Endodermal cell (in vitro differentiated cells): Measurements from ENCODE around the gene IAH1. TPM values are rescaled to one million over a fixed set of nuclear protein-coding genes. Genes with fewer than 3 reads are reported as not detected.

Source experiments
- DNase-seq: peaks from one replicate; pipeline ENCODE4 v3.0.0-alpha.2; 2017
- H3K27ac ChIP-seq: 2 replicates; pipeline ENCODE4 v1.5.1; 2013; ENCODE audit warnings: mild to moderate bottlenecking, low read depth, low read length, moderate library complexity
- H3K27me3 ChIP-seq: 2 replicates; pipeline ENCODE4 v1.6.1; 2013; ENCODE audit warnings: mild to moderate bottlenecking, low read length, moderate library complexity; ENCODE audit not compliant: insufficient read depth, control insufficient read depth, poor library complexity, severe bottlenecking
- H3K36me3 ChIP-seq: 2 replicates; pipeline ENCODE4 v1.7.0; 2013; ENCODE audit warnings: mild to moderate bottlenecking, low read length, moderate library complexity; ENCODE audit not compliant: control insufficient read depth, insufficient read depth
- H3K4me1 ChIP-seq: one replicate; pipeline ENCODE4 v1.7.0; 2013; ENCODE audit warnings: low read length; ENCODE audit not compliant: control insufficient read depth, insufficient read depth
- H3K4me3 ChIP-seq: 2 replicates; pipeline ENCODE4 v1.5.1; 2013; ENCODE audit warnings: mild to moderate bottlenecking, low read length, moderate library complexity
- H3K9ac ChIP-seq: 2 replicates; pipeline ENCODE4 v1.6.1; 2013; ENCODE audit warnings: mild to moderate bottlenecking, low read length, moderate library complexity; ENCODE audit not compliant: poor library complexity, severe bottlenecking; ENCODE audit errors: extremely low read depth
- H3K9me3 ChIP-seq: 2 replicates; pipeline ENCODE4 v1.6.1; 2013; ENCODE audit warnings: mild to moderate bottlenecking, low read length, moderate library complexity; ENCODE audit not compliant: control insufficient read depth
- H3K27ac Mint-ChIP-seq: 2 replicates; pipeline ENCODE4 v1.8.0; 2020; ENCODE audit warnings: mixed read lengths
- H3K27me3 Mint-ChIP-seq: 2 replicates; pipeline ENCODE4 v1.8.0; 2021; ENCODE audit warnings: mild to moderate bottlenecking, mixed read lengths; ENCODE audit not compliant: insufficient read depth
- H3K36me3 Mint-ChIP-seq: 2 replicates; pipeline ENCODE4 v1.8.0; 2020; ENCODE audit warnings: low read depth, mixed read lengths
- H3K4me1 Mint-ChIP-seq: 2 replicates; pipeline ENCODE4 v1.8.0; 2020; ENCODE audit warnings: mixed read lengths
- H3K4me3 Mint-ChIP-seq: 2 replicates; pipeline ENCODE4 v1.8.0; 2020; ENCODE audit warnings: mild to moderate bottlenecking, moderate library complexity, mixed read lengths
- H3K9me3 Mint-ChIP-seq: 2 replicates; pipeline ENCODE4 v1.8.0; 2020; ENCODE audit warnings: mild to moderate bottlenecking, mixed read lengths
- CTCF ChIP-seq: fragments of 200-600 bp; sonication (generic); conservative IDR thresholded peaks from 2 replicates; pipeline ENCODE4 v1.5.0; 2021; ENCODE audit warnings: antibody characterized with exemption, mild to moderate bottlenecking
- WGBS, 2 experiments: methylation state at CpG; one replicate each; pipeline versions ENCODE4 v1.1.5 to v1.1.7; 2013; ENCODE audit warnings: missing lambda C conversion rate in 2 of 2, mixed read lengths in 1 of 2; ENCODE audit not compliant: insufficient coverage in 1 of 2, insufficient read length in 1 of 2; 5-methylcytosine and 5-hydroxymethylcytosine counted together
- total RNA-seq, 2 donors: library from RNA; stranded (reverse); fragmentation: NEBNext Ultra II Directional in 1 of 2; extraction: Animal tissue kit (Norgen Biotek cat#: 25700) in 1 of 2; gene quantifications; 2 replicates in 1 of 2; 3 replicates in 1 of 2; pipeline ENCODE4 v1.2.1, GENCODE V29; 2021

Gene IAH1
- total RNA-seq, 2 donors from 2014 or later, result 33.6 to 50.6 TPM

GRCh38 chr2:9478526-9478925 is 4.2 kb downstream of the IAH1 start:
- WGBS, 2 experiments, result 91 to 100% methylated on average over 2 to 3 of the region's 3 CpGs
- Histone ChIP-seq H3K27ac (no peak overlapping the region), H3K4me3 (no peak overlapping the region), H3K4me1 (no peaks in the 10 kb centered on the region), H3K9ac (no peak overlapping the region), H3K36me3 (peaks cover 43% of the 10 kb centered on the region), H3K27me3 (no peaks in the 10 kb centered on the region), H3K9me3 (peaks cover 16% of the 10 kb centered on the region)
- Mint-ChIP-seq H3K4me1 (peaks cover 15% of the 10 kb centered on the region), H3K9me3 (peaks cover 15% of the 10 kb centered on the region), H3K27me3 (no peaks in the 10 kb centered on the region), H3K36me3 (peaks cover 53% of the 10 kb centered on the region), H3K4me3 (no peak overlapping the region), H3K27ac (peak overlapping the region; percentile 24)
- no peak for DNase-seq
- no peak for TF ChIP-seq CTCF

DNA sequence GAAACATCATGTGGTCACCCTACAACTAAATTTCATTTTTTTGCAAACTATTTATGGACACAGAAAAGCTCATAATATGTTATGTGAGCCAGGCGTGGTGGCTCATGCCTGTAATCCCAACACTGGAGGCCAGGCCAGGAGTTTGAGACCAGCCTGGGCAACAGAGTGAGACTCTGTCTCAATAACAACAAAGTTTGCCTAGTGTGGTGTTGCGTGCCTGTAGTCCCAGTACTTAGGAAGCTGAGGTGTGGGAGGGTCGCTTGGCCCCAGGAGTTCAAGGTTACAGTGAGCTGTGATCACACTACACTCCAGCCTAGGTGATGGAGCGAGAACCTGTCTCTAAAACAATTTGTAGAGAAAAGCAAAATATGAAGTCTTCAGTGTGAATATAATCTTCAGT is 5.8 kb downstream of the IAH1 start:
- DNase-seq, result no peak
- peaks cover 15% of the 10 kb centered on the region for H3K4me1 Mint-ChIP-seq
- no peaks in the 10 kb centered on the region for H3K27me3 Mint-ChIP-seq
- peaks cover 15% of the 10 kb centered on the region for H3K9me3 Mint-ChIP-seq
- H3K36me3 Mint-ChIP-seq, result peaks cover 69% of the 10 kb centered on the region
- Histone ChIP-seq H3K27me3 (no peaks in the 10 kb centered on the region), H3K4me3 (no peak overlapping the region), H3K36me3 (peaks cover 59% of the 10 kb centered on the region), H3K27ac (no peak overlapping the region), H3K4me1 (no peaks in the 10 kb centered on the region), H3K9me3 (peaks cover 16% of the 10 kb centered on the region), H3K9ac (no peak overlapping the region)
- no peak for TF ChIP-seq CTCF
- WGBS, 2 experiments, result 95 to 100% methylated on average over 3 to 4 of the region's 4 CpGs
- no peak overlapping the region for H3K4me3 Mint-ChIP-seq
- H3K27ac Mint-ChIP-seq, result no peak overlapping the region

GRCh38 chr2:9483107-9483506 is 8.8 kb downstream of the IAH1 start:
- H3K9me3 Mint-ChIP-seq, result no peaks in the 10 kb centered on the region
- no peaks in the 10 kb centered on the region for H3K27me3 ChIP-seq
- H3K27ac ChIP-seq, result no peak overlapping the region
- H3K4me1 Mint-ChIP-seq, result peaks cover 4% of the 10 kb centered on the region
- H3K27me3 Mint-ChIP-seq, result no peaks in the 10 kb centered on the region
- peaks cover 84% of the 10 kb centered on the region for H3K36me3 Mint-ChIP-seq
- no peak for DNase-seq
- no peaks in the 10 kb centered on the region for H3K4me1 ChIP-seq
- no peak for TF ChIP-seq CTCF
- no peak overlapping the region for H3K4me3 Mint-ChIP-seq
- H3K27ac Mint-ChIP-seq, result no peak overlapping the region
- H3K9ac ChIP-seq, result no peak overlapping the region
- H3K36me3 ChIP-seq, result peaks cover 76% of the 10 kb centered on the region
- H3K9me3 ChIP-seq, result no peaks in the 10 kb centered on the region
- H3K4me3 ChIP-seq, result no peak overlapping the region
